NCI-H2227 treated with DMSO at 0.1 percent for 48 hours (cell line): Measurements from ENCODE around the gene TM9SF4.

Experiments used
- DNase-seq: peaks from one replicate; lab custom pipeline; 2025; lab: John Stamatoyannopoulos, UW

TM9SF4 gene

GRCh38 chr20:32208499-32209154 lies 99.1 kb downstream of the TM9SF4 start:
- no peak for DNase-seq

DNA sequence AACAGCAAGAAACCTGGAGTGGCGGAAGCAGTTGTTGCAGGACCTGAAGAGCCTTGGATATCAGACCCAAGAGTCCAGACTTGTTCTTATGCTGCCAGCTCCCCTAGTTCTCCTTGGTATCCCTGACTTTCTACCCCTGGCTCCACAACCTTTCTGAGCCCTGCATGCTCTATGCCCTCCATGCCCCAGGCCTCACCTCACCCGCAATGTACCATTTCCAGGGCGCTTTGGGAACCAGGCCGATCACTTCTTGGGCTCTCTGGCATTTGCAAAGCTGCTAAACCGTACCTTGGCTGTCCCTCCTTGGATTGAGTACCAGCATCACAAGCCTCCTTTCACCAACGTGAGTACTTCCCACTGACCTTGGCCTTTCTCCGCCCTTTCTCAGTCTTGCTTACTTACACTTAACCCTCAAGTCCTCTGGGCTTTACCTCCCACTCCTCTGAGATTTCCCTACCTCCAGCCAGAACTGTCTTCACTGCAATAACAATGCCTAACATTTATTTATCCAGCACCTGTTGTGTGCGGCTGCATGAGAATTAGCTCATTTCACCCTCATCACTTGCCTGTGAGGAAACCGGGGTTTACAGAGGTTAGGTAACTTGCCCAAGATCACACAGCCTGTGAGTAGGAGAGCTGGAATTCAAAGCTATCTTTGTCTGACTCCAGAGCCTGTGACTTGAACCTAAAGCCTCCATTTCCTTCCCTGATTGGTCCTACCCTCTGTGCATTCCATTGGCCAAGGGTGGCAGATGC lies 100.5 kb downstream of the TM9SF4 start:
- no peak for DNase-seq

GRCh38 chr20:32213870-32214269 lies 104.4 kb downstream of the TM9SF4 start:
- no peak for DNase-seq

DNA sequence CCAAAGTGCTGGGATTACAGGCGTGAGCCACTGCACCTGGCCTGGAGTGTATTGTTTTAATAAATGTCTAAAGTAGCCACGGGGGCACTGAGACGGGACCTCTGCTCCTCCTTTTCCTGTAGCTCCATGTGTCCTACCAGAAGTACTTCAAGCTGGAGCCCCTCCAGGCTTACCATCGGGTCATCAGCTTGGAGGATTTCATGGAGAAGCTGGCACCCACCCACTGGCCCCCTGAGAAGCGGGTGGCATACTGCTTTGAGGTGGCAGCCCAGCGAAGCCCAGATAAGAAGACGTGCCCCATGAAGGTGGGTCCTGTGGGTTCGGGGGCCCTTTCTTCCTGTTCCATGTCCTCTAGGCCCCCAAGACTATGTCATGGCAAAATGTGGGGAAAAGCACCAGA lies 105.6 kb downstream of the TM9SF4 start:
- no peak for DNase-seq

- DNase-seq: no peak
These were observed 106.2 kb downstream of the TM9SF4 start for GRCh38 chr20:32215729-32216128.

- DNase-seq: no peak
These were observed 106.9 kb downstream of the TM9SF4 start for GRCh38 chr20:32216179-32217142.
